H1 (cell line): ENCODE measurements around the gene ITGA5. TPM values are rescaled to one million over a fixed set of nuclear protein-coding genes. Genes with fewer than 3 reads are reported as not detected.

ENCODE experiments used
- CEBPB ChIP-seq: IDR thresholded peaks from 2 replicates; pipeline ENCODE4 v1.6.1; 2012; ENCODE audit warnings: low read depth, low read length
- CHD7 ChIP-seq: fragments of 300-600 bp; sonication (generic); IDR thresholded peaks from 2 replicates; pipeline ENCODE4 v1.7.1; 2012; ENCODE audit warnings: low read length, moderate library complexity, mild to moderate bottlenecking, inconsistent platforms; ENCODE audit not compliant: insufficient replicate concordance
- CTCF ChIP-seq, 3 experiments: IDR thresholded peaks; 1 replicate in 2 of 3; 2 replicates in 1 of 3; pipeline versions ENCODE4 v1.5.1 to v1.6.1; 2011; ENCODE audit warnings: low read length in 3 of 3, mild to moderate bottlenecking in 3 of 3, inconsistent platforms in 2 of 3, low read depth in 1 of 3, moderate library complexity in 1 of 3; ENCODE audit not compliant: insufficient read depth in 1 of 3; ENCODE audit errors: control extremely low read depth in 1 of 3
- RAD21 ChIP-seq, 2 experiments: IDR thresholded peaks in 1 of 2; conservative IDR thresholded peaks in 1 of 2; 2 replicates each; pipeline ENCODE4 v1.6.1; 2011; ENCODE audit warnings: low read depth in 2 of 2, low read length in 2 of 2, improper control_type of control experiment in 1 of 2, inconsistent platforms in 1 of 2, mild to moderate bottlenecking in 1 of 2, moderate library complexity in 1 of 2
- SIX5 ChIP-seq: IDR thresholded peaks from 2 replicates; pipeline ENCODE4 v1.6.1; 2011; ENCODE audit warnings: mild to moderate bottlenecking, low read depth, low read length
- SP1 ChIP-seq: IDR thresholded peaks from 2 replicates; pipeline ENCODE4 v1.6.1; 2011; ENCODE audit warnings: low read depth, low read length
- ZNF274 ChIP-seq: IDR thresholded peaks from 2 replicates; pipeline ENCODE4 v1.7.0; 2012; ENCODE audit warnings: low read length, borderline replicate concordance; ENCODE audit errors: extremely low read depth
- polyA plus RNA-seq, 7 experiments: library from polyadenylated mRNA; depleted of rRNA in 3 of 7; stranded (reverse) in 5 of 7; unstranded in 2 of 7; fragments of >200 nt in 5 of 7; fragments of 200-250 nt in 2 of 7; gene quantifications; 1 replicate in 5 of 7; 2 replicates in 1 of 7; 4 replicates in 1 of 7; pipeline versions ENCODE4 v1.2.1 to v1.2.3, GENCODE V29; 2011 to 2013; ENCODE audit warnings: missing spikeins in 2 of 7, mixed read lengths in 2 of 7
- total RNA-seq: library from RNA; stranded (reverse); fragmentation: NEBNext Ultra II Directional; extraction: Animal tissue kit (Norgen Biotek cat#: 25700); gene quantifications from 2 replicates; pipeline ENCODE4 v1.2.1, GENCODE V29; 2021

Gene ITGA5
- total and polyA plus RNA-seq, 2 of the 8 experiments (the other 6 are each of a cell fraction or from before 2014, with no cell fraction given) = 11.6 to 19.4 TPM

GRCh38 chr12:54371328-54372112 is 47.5 kb downstream of the ITGA5 start (continued):
- no peak for TF ChIP-seq CHD7
- TF ChIP-seq ZNF274 = no peak
- TF ChIP-seq CEBPB = no peak
- TF ChIP-seq RAD21 (IDR thresholded peaks at IDR 0.05 in 1 of 2, conservative IDR thresholded peaks at IDR 0.05 in 1 of 2; ENCODE audit: low read depth in 2 of 2, low read length in 2 of 2) = no peak
- TF ChIP-seq SIX5 = no peak
- no peak for TF ChIP-seq CTCF (IDR thresholded peaks at IDR 0.05; ENCODE audit: control extremely low read depth in 1 of 3, insufficient read depth in 1 of 3, low read depth in 1 of 3, low read length in 3 of 3)
- TF ChIP-seq SP1 = no peak
